Endothelial cell of umbilical vein (primary cell): ENCODE measurements around the gene ARL6IP4. TPM values are rescaled to one million over a fixed set of nuclear protein-coding genes. Genes with fewer than 3 reads are reported as not detected.

Source experiments
- BruUV-seq: library from RNA; stranded (reverse); fragments of 400-500 nt; replicated peaks from 2 replicates; lab custom pipeline; 2021; lab: Mats Ljungman, UMichigan
- CTCF ChIA-PET: fragments of 300-600, 350-600 bp; sonication (Branson Sonifier 250); formaldehyde crosslinking; loops from one replicate; lab custom pipeline; 2021; ENCODE audit warnings: antibody characterized with exemption, inconsistent platforms; lab: Charles Lee
- POLR2A ChIA-PET: fragments of 300-600, 350-600 bp; sonication (Branson Sonifier 250); formaldehyde crosslinking; loops from one replicate; lab custom pipeline; 2021; ENCODE audit warnings: antibody characterized with exemption, inconsistent platforms; lab: Charles Lee
- DNase-seq: peaks from one replicate; pipeline ENCODE4 v3.0.0-alpha.2; 2011; ENCODE audit warnings: low read depth, low spot score
- FAIRE-seq: peaks from 2 replicates; lab custom pipeline; 2011; peaks lifted over from hg19 to GRCh38; lab: Jason Lieb, UNC
- H2AFZ ChIP-seq: 2 replicates; pipeline ENCODE4 v1.6.0; 2012; ENCODE audit warnings: low read depth, low read length, control low read depth, inconsistent platforms
- H3K27ac ChIP-seq: 2 replicates; pipeline ENCODE4 v1.5.1; 2011; ENCODE audit warnings: low read depth, mild to moderate bottlenecking, control low read depth, low read length, moderate library complexity; ENCODE audit not compliant: insufficient read depth
- H3K27me3 ChIP-seq, 2 experiments: 2 replicates each; pipeline versions ENCODE4 v1.6.0 to v1.6.1; 2011; ENCODE audit warnings: low read length in 2 of 2, mixed read lengths in 1 of 2; ENCODE audit not compliant: control insufficient read depth in 2 of 2, insufficient read depth in 2 of 2
- H3K36me3 ChIP-seq, 2 experiments: 2 replicates in 1 of 2; 3 replicates in 1 of 2; pipeline ENCODE4 v1.5.1; 2011; ENCODE audit warnings: low read length in 2 of 2, mild to moderate bottlenecking in 1 of 2, moderate library complexity in 1 of 2; ENCODE audit not compliant: control insufficient read depth in 2 of 2, insufficient read depth in 2 of 2; ENCODE audit errors: extremely low read depth in 1 of 2
- H3K4me1 ChIP-seq: 3 replicates; pipeline ENCODE4 v1.5.1; 2011; ENCODE audit warnings: mild to moderate bottlenecking, low read length; ENCODE audit not compliant: control insufficient read depth, insufficient read depth; ENCODE audit errors: extremely low read depth
- H3K4me2 ChIP-seq: 2 replicates; pipeline ENCODE4 v1.6.1; 2011; ENCODE audit warnings: low read length, control low read depth, mixed read lengths; ENCODE audit not compliant: insufficient read depth
- H3K4me3 ChIP-seq, 3 experiments: fragments of 200-600 bp in 1 of 3; sonication (generic), shearing (Covaris generic) in 1 of 3; replicated peaks in 1 of 3; 2 replicates each; pipeline ENCODE4 v1.5.1; 2011 to 2016; ENCODE audit warnings: control low read depth in 3 of 3, low read length in 3 of 3, mild to moderate bottlenecking in 2 of 3, inconsistent platforms in 1 of 3, low read depth in 1 of 3, moderate library complexity in 1 of 3; ENCODE audit not compliant: insufficient read depth in 1 of 3
- H3K79me2 ChIP-seq: 2 replicates; pipeline ENCODE4 v1.6.0; 2012; ENCODE audit warnings: low read length, inconsistent platforms; ENCODE audit not compliant: control insufficient read depth, insufficient read depth
- H3K9ac ChIP-seq: replicated peaks from 2 replicates; pipeline ENCODE3; 2011; ENCODE audit warnings: low read length, control low read depth; ENCODE audit not compliant: insufficient read depth; ENCODE audit errors: extremely low read depth
- H3K9me1 ChIP-seq: replicated peaks from 3 replicates; pipeline ENCODE4 v1.6.0; 2011; ENCODE audit warnings: mild to moderate bottlenecking, low read length; ENCODE audit not compliant: control insufficient read depth, insufficient read depth; ENCODE audit errors: extremely low read depth
- H3K9me3 ChIP-seq: replicated peaks from 2 replicates; pipeline ENCODE4 v1.5.1; 2012; ENCODE audit warnings: low read length, inconsistent platforms; ENCODE audit not compliant: control insufficient read depth, insufficient read depth
- H4K20me1 ChIP-seq: replicated peaks from 2 replicates; pipeline ENCODE3; 2011; ENCODE audit warnings: mild to moderate bottlenecking, low read length; ENCODE audit not compliant: control insufficient read depth, insufficient read depth; ENCODE audit errors: extremely low read depth
- CTCF ChIP-seq, 2 donors: IDR thresholded peaks; 1 replicate in 1 of 2; 2 replicates in 1 of 2; pipeline ENCODE4 v1.5.1; 2011; ENCODE audit warnings: low read length in 2 of 2, mild to moderate bottlenecking in 2 of 2, moderate library complexity in 2 of 2, control low read depth in 1 of 2, inconsistent platforms in 1 of 2, low read depth in 1 of 2; ENCODE audit not compliant: insufficient read depth in 1 of 2; ENCODE audit errors: extremely low read depth in 1 of 2
- EZH2 ChIP-seq: IDR thresholded peaks from 2 replicates; pipeline ENCODE4 v1.6.1; 2012; ENCODE audit warnings: borderline replicate concordance, low read depth, mild to moderate bottlenecking, moderate library complexity, low read length, inconsistent platforms; ENCODE audit not compliant: severe bottlenecking
- FOS ChIP-seq: IDR thresholded peaks from 2 replicates; pipeline ENCODE4 v1.6.1; 2011; ENCODE audit warnings: mild to moderate bottlenecking, low read length, moderate library complexity, borderline replicate concordance; ENCODE audit not compliant: insufficient read depth
- GATA2 ChIP-seq: IDR thresholded peaks from 2 replicates; pipeline ENCODE4 v1.7.0; 2011; ENCODE audit warnings: low read depth, mild to moderate bottlenecking, moderate library complexity, mixed read lengths, low read length; ENCODE audit not compliant: insufficient read length, insufficient read depth
- JUN ChIP-seq: IDR thresholded peaks from 2 replicates; pipeline ENCODE4 v1.6.1; 2011; ENCODE audit warnings: borderline replicate concordance, low read depth; ENCODE audit not compliant: insufficient read length, insufficient read depth
- MAX ChIP-seq: IDR thresholded peaks from 2 replicates; pipeline ENCODE4 v1.6.1; 2011; ENCODE audit not compliant: insufficient read depth, insufficient read length
- MYC ChIP-seq: IDR thresholded peaks from one replicate; pipeline ENCODE4 v1.6.1; 2011; ENCODE audit warnings: mild to moderate bottlenecking, low read depth, low read length
- POLR2A ChIP-seq: IDR thresholded peaks from 2 replicates; pipeline ENCODE4 v1.6.1; 2012; ENCODE audit warnings: low read depth, mild to moderate bottlenecking, control low read depth, low read length
- POLR2AphosphoS5 ChIP-seq: IDR thresholded peaks from 2 replicates; pipeline ENCODE4 v1.6.1; 2012; ENCODE audit warnings: low read depth, mild to moderate bottlenecking, control low read depth, low read length, moderate library complexity; ENCODE audit not compliant: insufficient read depth
- dilution Hi-C: fragments of 300-500 bp; cut with MboI; formaldehyde crosslinking; loops from one replicate; pipeline ENCODE4 v1.15.0; 2019; ENCODE audit warnings: low sequenced_read_pairs; ENCODE audit not compliant: extremely low pct_ligation_motif_present
- intact Hi-C: fragments of 100-400 bp; cut with micrococcal nuclease; formaldehyde crosslinking; loops from one replicate; pipeline ENCODE4 v1.10.0; 2022
- polyA plus RNA-seq, 4 experiments: library from polyadenylated mRNA; depleted of rRNA in 3 of 4; stranded (reverse) in 3 of 4; unstranded in 1 of 4; fragments of >200 nt; gene quantifications; 2 replicates each; pipeline versions ENCODE4 v1.2.1 to v1.2.3, GENCODE V29; 2011 to 2012; ENCODE audit warnings: missing spikeins in 1 of 4
- total RNA-seq: library from RNA; stranded (reverse); gene quantifications from 2 replicates; pipeline ENCODE4 v1.2.3, GENCODE V29; 2021

Gene ARL6IP4
- total and polyA plus RNA-seq, 2 donors (not counting 3 experiments of a cell fraction or from before 2014, with no cell fraction given): 193 to 226 TPM

GRCh38 chr12:122994140-122994675, 13.7 kb downstream of the ARL6IP4 start:
- BruUV-seq: no TSS peak
- H3K79me2 ChIP-seq: no peaks in the 10 kb centered on the region
- DNase-seq (no peak), FAIRE-seq (no peak)
- intact Hi-C loops: no loop called here
- ChIA-PET CTCF (no interaction called here), POLR2A (no interaction called here)
- H3K27ac ChIP-seq: no peak overlapping the region
- H3K4me2 ChIP-seq: no peak overlapping the region
- H3K9ac ChIP-seq: no peak overlapping the region
- no peak overlapping the region for H2AFZ ChIP-seq
- no peaks in the 10 kb centered on the region for H3K36me3 ChIP-seq
- no peaks in the 10 kb centered on the region for H4K20me1 ChIP-seq
- no peak overlapping the region for H3K4me3 ChIP-seq
- H3K27me3 ChIP-seq: no peaks in the 10 kb centered on the region
- no peaks in the 10 kb centered on the region for H3K4me1 ChIP-seq
- dilution Hi-C loops: no loop called here
- no peaks in the 10 kb centered on the region for H3K9me1 ChIP-seq
- TF ChIP-seq POLR2AphosphoS5: no peak
- no peak for TF ChIP-seq CTCF (IDR thresholded peaks at IDR 0.05; ENCODE audit: extremely low read depth in 1 of 2, insufficient read depth in 1 of 2, low read depth in 1 of 2, low read length in 2 of 2)
- no peak for TF ChIP-seq MYC
- no peak for TF ChIP-seq GATA2
- no peak for TF ChIP-seq MAX
- TF ChIP-seq JUN: no peak
- no peak for TF ChIP-seq POLR2A
- no peak for TF ChIP-seq FOS
- no peak for TF ChIP-seq EZH2
- H3K9me3 ChIP-seq: no peaks in the 10 kb centered on the region
